ENCODE data around the gene RNF13. TPM values are rescaled to one million over a fixed set of nuclear protein-coding genes. Genes with fewer than 3 reads are reported as not detected.
A peak's percentile ranks its signal among the peaks of the same experiment; 100 is the strongest.

Gene RNF13
- total RNA-seq, 3 donors from 2014 or later: 95.0 to 142 (median 114) TPM

- Histone ChIP-seq H3K27me3 (no peaks in the 10 kb centered on the region), H3K36me3 (no peaks in the 10 kb centered on the region), H3K9me3 (no peaks in the 10 kb centered on the region), H3K4me3 (no peak overlapping the region), H3K4me1 (peaks cover 0 to 18% of the 10 kb centered on the region in 2 donors), H3K27ac (no peak overlapping the region)
- no peak for DNase-seq (ENCODE audit: low spot score in 2 of 2)
- no peak for TF ChIP-seq CTCF (IDR thresholded peaks at IDR 0.05)
- TF ChIP-seq POLR2AphosphoS5 (IDR thresholded peaks at IDR 0.05): no peak
- intact Hi-C loops (cut with DNase I; ENCODE audit: low total_unique reads): no loop called here
These were observed 2.2 kb upstream of the RNF13 start for GRCh38 chr3:149810846-149811245.

- Histone ChIP-seq H3K4me3 (peak overlapping the region; percentile 68 to 90 (median 90)), H3K36me3 (no peaks in the 10 kb centered on the region), H3K4me1 (peaks cover 0 to 23% of the 10 kb centered on the region in 2 donors), H3K27ac (peak overlapping the region; percentile 98 to 99), H3K27me3 (no peaks in the 10 kb centered on the region), H3K9me3 (no peaks in the 10 kb centered on the region)
- intact Hi-C loops (cut with DNase I; ENCODE audit: low total_unique reads): no loop called here
- no peak for TF ChIP-seq POLR2A (IDR thresholded peaks at IDR 0.05)
- no peak for TF ChIP-seq POLR2AphosphoS5 (IDR thresholded peaks at IDR 0.05)
- no peak for TF ChIP-seq CTCF (IDR thresholded peaks at IDR 0.05)
- no peak for DNase-seq (ENCODE audit: low spot score in 2 of 2)
These were observed 830 bp upstream of the RNF13 start for GRCh38 chr3:149812165-149812605.

GRCh38 chr3:149813367-149814281 lies 609 bp downstream of the RNF13 start:
- H3K4me3 ChIP-seq: peak overlapping the region; percentile 68 to 90 (median 90)
- no peak for TF ChIP-seq POLR2A (IDR thresholded peaks at IDR 0.05)
- no peak for TF ChIP-seq CTCF (IDR thresholded peaks at IDR 0.05)
- TF ChIP-seq POLR2AphosphoS5 (IDR thresholded peaks at IDR 0.05): no peak
- no peaks in the 10 kb centered on the region for H3K27me3 ChIP-seq
- H3K9me3 ChIP-seq: no peaks in the 10 kb centered on the region
- H3K27ac ChIP-seq: peak overlapping the region; percentile 98 to 99
- H3K36me3 ChIP-seq: no peaks in the 10 kb centered on the region
- peaks cover 0 to 23% of the 10 kb centered on the region in 2 donors for H3K4me1 ChIP-seq
- intact Hi-C loops (cut with DNase I; ENCODE audit: low total_unique reads): no loop called here
- peak in 1 of 2 donors; percentile 50 for DNase-seq (ENCODE audit: low spot score in 2 of 2)

- Histone ChIP-seq H3K27ac (peak overlapping the region; percentile 57 to 98), H3K27me3 (no peaks in the 10 kb centered on the region), H3K9me3 (no peaks in the 10 kb centered on the region), H3K4me1 (peaks cover 0 to 23% of the 10 kb centered on the region in 2 donors), H3K4me3 (peak overlapping the region in 2 of 3 donors; percentile 68 to 90), H3K36me3 (no peaks in the 10 kb centered on the region)
- intact Hi-C loops (cut with DNase I; ENCODE audit: low total_unique reads): no loop called here
- DNase-seq (ENCODE audit: low spot score in 2 of 2): no peak
- TF ChIP-seq CTCF (IDR thresholded peaks at IDR 0.05) (no peak), POLR2A (IDR thresholded peaks at IDR 0.05) (no peak), POLR2AphosphoS5 (IDR thresholded peaks at IDR 0.05) (no peak)
These were observed 2.3 kb downstream of the RNF13 start for GRCh38 chr3:149815321-149815720.

- Histone ChIP-seq H3K4me3 (no peak overlapping the region), H3K36me3 (no peaks in the 10 kb centered on the region), H3K27ac (peak overlapping the region in 1 of 2 donors; percentile 98), H3K4me1 (peaks cover 0 to 23% of the 10 kb centered on the region in 2 donors), H3K9me3 (no peaks in the 10 kb centered on the region), H3K27me3 (no peaks in the 10 kb centered on the region)
- no peak for DNase-seq (ENCODE audit: low spot score in 2 of 2)
- intact Hi-C loops (cut with DNase I; ENCODE audit: low total_unique reads): no loop called here
- TF ChIP-seq POLR2A (IDR thresholded peaks at IDR 0.05): no peak
- no peak for TF ChIP-seq CTCF (IDR thresholded peaks at IDR 0.05)
- no peak for TF ChIP-seq POLR2AphosphoS5 (IDR thresholded peaks at IDR 0.05)
These were observed 2.7 kb downstream of the RNF13 start for GRCh38 chr3:149815728-149816127.

Data from breast epithelium (tissue), 4 donors.